ENCODE results near the gene PEF1. TPM values are rescaled to one million over a fixed set of nuclear protein-coding genes. Genes with fewer than 3 reads are reported as not detected.

PEF1 gene
- total and polyA plus RNA-seq, 2 experiments from 2014 or later: 22.3 to 68.5 TPM

DNA sequence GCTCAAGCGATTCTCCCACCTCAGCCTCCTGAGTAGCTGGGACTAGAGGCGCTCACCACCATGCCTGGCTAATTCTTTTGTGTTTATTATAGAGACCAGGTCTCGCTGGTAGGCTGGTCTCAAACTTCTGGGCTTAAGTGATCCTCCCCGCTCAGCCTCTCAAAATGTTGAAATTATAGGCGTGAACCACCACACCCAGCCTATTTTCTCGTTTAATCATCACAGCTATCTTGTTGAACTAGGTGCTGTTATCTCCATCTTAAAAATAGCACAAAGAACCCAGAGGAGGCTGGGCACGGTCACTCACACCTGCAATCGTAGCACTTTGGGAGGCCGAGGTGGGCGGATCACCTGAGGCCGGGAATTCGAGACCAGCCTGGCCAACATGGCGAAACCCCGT, 31.1 kb upstream of the PEF1 start (continued):
- TF ChIP-seq, protein P1, sequence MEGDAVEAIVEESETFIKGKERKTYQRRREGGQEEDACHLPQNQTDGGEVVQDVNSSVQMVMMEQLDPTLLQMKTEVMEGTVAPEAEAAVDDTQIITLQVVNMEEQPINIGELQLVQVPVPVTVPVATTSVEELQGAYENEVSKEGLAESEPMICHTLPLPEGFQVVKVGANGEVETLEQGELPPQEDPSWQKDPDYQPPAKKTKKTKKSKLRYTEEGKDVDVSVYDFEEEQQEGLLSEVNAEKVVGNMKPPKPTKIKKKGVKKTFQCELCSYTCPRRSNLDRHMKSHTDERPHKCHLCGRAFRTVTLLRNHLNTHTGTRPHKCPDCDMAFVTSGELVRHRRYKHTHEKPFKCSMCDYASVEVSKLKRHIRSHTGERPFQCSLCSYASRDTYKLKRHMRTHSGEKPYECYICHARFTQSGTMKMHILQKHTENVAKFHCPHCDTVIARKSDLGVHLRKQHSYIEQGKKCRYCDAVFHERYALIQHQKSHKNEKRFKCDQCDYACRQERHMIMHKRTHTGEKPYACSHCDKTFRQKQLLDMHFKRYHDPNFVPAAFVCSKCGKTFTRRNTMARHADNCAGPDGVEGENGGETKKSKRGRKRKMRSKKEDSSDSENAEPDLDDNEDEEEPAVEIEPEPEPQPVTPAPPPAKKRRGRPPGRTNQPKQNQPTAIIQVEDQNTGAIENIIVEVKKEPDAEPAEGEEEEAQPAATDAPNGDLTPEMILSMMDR (conservative IDR thresholded peaks at IDR 0.05; ENCODE audit: low read depth in 2 of 2): no peak

DNA sequence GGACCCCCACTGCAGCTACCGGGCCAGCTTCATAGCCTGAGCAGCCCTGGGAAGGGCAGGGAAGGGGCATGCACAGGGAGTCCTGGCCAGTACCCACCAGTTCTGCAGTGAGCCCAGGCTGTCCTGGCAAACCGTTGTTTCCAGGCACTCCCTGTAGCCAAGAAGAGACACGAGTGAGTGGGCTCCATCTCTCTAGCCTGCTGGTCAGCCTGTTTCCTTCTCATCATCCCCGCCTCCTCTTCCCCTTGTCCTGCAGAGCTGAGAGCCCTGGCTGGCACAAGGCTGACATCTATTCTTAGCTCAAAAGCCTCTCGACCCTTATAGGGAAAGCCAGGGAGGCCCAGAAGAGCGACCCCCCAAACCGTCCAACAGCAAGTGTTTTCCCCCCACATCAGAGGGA, 30.5 kb upstream of the PEF1 start:
- ATAC-seq: no peak
- peaks cover 19% of the 10 kb centered on the region for H3K4me1 Mint-ChIP-seq
- no peaks in the 10 kb centered on the region for H3K79me2 ChIP-seq (replicated peaks; ENCODE audit: insufficient read depth)
- H3K4me1 ChIP-seq (ENCODE audit: insufficient read depth): peaks cover 11% of the 10 kb centered on the region
- H4K20me1 ChIP-seq (replicated peaks; ENCODE audit: insufficient read depth): no peaks in the 10 kb centered on the region
- no peak overlapping the region for H3K27ac ChIP-seq (ENCODE audit: low read depth)
- no peaks in the 10 kb centered on the region for H3K27me3 ChIP-seq (ENCODE audit: insufficient read depth)
- peaks cover 6% of the 10 kb centered on the region for H3K27me3 Mint-ChIP-seq (ENCODE audit: insufficient read depth, low read depth, poor library complexity)
- H3F3A ChIP-seq (replicated peaks; ENCODE audit: low read depth): no peaks in the 10 kb centered on the region
- no peaks in the 10 kb centered on the region; the same call in 2 of the 3 replicates for H3K36me3 Mint-ChIP-seq (ENCODE audit: low read depth)
- no peak overlapping the region for H3K4me2 ChIP-seq
- H2AFZ ChIP-seq: no peak overlapping the region
- no peaks in the 10 kb centered on the region for H3K9me3 Mint-ChIP-seq
- no peaks in the 10 kb centered on the region for H3K9me2 ChIP-seq (ENCODE audit: insufficient read depth)
- TF ChIP-seq CREB1 (CRISPR knock-in tag; IDR thresholded peaks at IDR 0.05; ENCODE audit: low read depth) (no peak), JUNB (IDR thresholded peaks at IDR 0.05; ENCODE audit: unreplicated experiment) (no peak), ZNF331 (CRISPR knock-in tag; IDR thresholded peaks at IDR 0.05; ENCODE audit: low read depth) (no peak)
- TF ChIP-seq, protein P2, sequence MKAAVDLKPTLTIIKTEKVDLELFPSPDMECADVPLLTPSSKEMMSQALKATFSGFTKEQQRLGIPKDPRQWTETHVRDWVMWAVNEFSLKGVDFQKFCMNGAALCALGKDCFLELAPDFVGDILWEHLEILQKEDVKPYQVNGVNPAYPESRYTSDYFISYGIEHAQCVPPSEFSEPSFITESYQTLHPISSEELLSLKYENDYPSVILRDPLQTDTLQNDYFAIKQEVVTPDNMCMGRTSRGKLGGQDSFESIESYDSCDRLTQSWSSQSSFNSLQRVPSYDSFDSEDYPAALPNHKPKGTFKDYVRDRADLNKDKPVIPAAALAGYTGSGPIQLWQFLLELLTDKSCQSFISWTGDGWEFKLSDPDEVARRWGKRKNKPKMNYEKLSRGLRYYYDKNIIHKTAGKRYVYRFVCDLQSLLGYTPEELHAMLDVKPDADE (IDR thresholded peaks at IDR 0.05): no peak
- TF ChIP-seq, protein P3, sequence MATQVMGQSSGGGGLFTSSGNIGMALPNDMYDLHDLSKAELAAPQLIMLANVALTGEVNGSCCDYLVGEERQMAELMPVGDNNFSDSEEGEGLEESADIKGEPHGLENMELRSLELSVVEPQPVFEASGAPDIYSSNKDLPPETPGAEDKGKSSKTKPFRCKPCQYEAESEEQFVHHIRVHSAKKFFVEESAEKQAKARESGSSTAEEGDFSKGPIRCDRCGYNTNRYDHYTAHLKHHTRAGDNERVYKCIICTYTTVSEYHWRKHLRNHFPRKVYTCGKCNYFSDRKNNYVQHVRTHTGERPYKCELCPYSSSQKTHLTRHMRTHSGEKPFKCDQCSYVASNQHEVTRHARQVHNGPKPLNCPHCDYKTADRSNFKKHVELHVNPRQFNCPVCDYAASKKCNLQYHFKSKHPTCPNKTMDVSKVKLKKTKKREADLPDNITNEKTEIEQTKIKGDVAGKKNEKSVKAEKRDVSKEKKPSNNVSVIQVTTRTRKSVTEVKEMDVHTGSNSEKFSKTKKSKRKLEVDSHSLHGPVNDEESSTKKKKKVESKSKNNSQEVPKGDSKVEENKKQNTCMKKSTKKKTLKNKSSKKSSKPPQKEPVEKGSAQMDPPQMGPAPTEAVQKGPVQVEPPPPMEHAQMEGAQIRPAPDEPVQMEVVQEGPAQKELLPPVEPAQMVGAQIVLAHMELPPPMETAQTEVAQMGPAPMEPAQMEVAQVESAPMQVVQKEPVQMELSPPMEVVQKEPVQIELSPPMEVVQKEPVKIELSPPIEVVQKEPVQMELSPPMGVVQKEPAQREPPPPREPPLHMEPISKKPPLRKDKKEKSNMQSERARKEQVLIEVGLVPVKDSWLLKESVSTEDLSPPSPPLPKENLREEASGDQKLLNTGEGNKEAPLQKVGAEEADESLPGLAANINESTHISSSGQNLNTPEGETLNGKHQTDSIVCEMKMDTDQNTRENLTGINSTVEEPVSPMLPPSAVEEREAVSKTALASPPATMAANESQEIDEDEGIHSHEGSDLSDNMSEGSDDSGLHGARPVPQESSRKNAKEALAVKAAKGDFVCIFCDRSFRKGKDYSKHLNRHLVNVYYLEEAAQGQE (IDR thresholded peaks at IDR 0.05; ENCODE audit: unreplicated experiment): no peak
- TF ChIP-seq, protein P1 (conservative IDR thresholded peaks at IDR 0.05; ENCODE audit: low read depth in 2 of 2): no peak
- H3K4me3 ChIP-seq: no peak overlapping the region
- H3K27ac Mint-ChIP-seq: no peak overlapping the region
- no peak for DNase-seq (ENCODE audit: low spot score)
- no peak overlapping the region for H3K4me3 Mint-ChIP-seq
- H3K36me3 ChIP-seq (ENCODE audit: insufficient read depth): no peaks in the 10 kb centered on the region

Data from GM23338 (cell line).